SHP77 (cell line): ENCODE data around the gene PITX3.
"Not testable (repeated sequence)": the region's sequence is repeated elsewhere in the genome, so short reads cannot be mapped to it uniquely, and the experiment has no call there.

ENCODE experiments used
- DNase-seq, 2 experiments: peaks; one replicate each; lab custom pipeline; 2025; lab: John Stamatoyannopoulos, UW

The PITX3 gene

DNA sequence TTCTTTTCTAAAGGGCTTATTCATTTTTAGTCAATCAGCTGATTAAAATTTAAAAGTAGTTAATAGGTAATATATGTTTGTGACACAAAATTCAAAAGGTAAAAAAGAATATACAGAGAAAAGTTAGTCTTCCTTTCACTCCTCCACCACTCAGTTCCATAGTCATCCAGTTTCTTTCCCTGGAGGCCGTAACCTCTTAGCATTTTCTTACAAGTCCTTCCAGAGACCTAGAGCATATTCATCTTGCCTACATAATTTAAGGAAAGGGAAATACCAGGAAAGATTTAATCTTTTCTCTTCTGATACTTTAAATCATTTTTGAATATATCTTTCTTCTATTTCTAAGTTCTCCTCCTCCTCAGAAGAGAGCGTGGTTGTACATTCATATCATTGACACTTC lies 14.1 kb upstream of the PITX3 start:
- no peak for DNase-seq

DNA sequence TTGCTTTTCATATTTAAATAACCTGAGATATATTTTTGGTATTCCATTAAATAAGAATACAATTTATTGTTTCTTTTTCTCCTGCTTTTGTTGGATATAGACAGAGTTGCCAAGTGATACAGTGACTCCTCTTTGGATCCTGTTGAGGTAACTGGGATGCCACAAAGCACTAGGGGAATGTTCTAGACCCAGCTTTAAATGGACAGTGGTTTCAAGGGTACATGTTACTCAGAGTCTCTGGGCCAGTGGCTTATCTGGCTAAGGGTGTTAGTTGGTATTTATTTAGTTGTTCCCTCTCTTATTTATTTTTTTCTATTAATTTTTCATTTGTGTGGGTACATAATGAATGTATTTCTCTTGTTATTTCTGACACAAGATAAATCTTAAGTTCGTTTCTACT lies 13.1 kb upstream of the PITX3 start:
- no peak for DNase-seq

DNA sequence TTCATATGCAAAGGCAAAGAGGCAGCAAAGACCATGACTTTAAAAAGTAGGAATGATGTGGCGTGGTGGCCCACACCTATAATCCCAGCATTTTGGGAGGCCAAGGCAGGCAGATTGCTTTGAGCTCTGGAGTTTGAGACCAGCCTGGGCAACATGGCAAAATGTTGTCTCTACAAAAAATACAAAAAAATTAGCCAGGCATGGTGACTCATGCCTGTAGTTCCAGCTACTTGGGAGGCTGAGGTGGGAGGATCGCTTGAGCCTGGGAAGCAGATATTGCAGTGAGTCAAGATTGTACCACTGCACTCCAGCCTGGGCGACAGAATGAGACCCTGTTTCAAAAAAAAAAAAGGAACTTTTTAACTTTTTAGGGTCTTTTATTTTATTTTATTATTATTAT lies 11.2 kb upstream of the PITX3 start:
- not testable (repeated sequence) for DNase-seq

DNA sequence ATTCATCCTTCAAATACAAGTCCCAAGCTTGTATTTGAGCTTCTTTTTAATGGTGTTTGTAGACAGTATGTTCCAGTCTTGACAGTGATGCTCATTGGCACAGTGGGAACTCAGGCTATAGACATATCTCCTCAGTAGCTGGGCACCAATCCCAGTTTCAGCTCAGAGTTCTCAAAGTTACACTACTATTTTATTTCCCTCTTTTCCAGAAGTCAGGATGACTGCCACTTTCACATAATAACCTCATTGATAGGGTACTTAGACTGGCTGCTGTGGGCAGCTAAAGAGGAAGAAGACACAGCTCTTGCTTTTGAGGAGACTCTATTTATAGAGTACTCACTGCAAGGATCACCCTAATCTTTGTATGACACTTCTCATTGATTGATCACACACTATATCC lies 6.4 kb upstream of the PITX3 start:
- no peak for DNase-seq

DNA sequence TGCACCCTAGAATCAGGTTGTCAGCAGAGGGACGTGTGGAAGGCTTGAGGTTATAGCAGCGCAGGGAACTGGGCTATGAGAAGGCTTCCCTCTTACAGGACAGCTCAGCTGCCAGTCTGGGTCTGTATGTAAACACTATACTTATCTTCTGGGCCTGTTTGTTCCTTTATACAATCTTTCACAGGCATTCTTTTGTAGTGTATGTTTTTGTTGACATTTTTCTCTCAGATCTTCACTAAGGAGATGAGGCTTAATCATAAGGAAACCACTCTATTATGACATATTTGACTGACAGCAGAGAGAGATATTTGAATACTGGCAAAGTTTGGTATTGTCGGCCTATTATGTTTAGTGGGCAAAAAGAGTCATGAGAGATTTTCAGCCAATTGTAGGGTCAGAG lies 4.9 kb upstream of the PITX3 start:
- DNase-seq, result no peak

DNA sequence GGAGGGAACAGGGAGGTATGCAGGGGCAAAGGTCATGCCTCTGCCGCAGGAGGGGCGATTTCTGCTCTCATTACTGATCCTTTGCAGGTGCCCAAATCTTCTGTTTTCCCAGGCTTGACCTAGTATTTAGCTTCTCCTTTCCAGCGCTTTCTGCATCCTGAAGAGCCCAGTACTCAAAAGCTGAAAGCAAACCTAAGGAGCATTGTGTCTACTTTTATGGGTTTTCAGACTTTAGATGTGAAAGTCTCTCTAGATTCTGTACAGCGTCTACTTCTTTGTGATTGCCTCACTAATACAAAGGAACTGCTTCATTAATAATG lies 4.6 kb upstream of the PITX3 start:
- no peak for DNase-seq

DNA sequence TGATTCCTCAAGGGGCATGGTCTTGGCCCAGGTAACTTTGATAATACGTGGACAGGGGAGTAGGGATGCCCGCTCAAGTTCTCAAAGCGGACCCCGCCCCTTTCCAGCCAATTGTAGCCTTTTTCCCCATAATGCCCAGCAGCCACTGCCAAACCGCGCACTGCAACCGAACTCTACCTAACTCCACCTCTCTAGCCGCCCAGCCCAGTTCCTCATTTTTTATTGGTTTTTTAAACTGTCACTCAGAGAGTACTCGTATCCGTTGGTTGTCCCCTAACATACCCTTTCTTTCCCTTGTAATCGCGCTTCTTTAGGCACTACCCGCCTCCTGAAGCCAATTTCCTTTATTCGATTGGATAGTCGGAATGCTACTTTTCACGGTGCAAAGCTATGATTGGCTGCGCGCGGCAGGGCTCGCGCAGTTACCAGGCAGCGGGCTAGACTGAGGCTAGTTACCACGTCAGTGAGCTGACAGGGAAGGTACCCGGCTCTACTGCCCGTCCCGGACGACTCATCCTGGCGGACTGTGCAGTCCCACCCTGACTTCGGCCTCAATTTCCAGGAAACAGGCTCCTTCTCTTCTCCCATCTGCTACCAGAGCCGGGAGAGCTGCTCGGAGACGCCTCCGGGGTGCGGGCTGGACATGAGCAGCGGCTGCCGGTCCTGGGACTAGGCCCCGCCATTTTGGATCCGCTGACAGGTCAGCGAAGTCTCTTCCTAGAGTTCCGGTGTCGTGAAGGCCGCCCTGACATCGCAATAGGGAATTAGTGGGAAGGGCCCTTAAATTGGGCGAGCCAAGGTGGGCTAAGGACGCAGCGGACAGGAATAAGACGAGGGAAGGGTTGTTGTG lies 4.0 kb upstream of the PITX3 start, which contains the start of gene GBF1:
Gene GBF1 (plus strand): TSS at position 451 of the 850 bp plus-strand sequence. CDS start 13,407 bp downstream, outside the sequence.
- peak; percentile 99 for DNase-seq

DNA sequence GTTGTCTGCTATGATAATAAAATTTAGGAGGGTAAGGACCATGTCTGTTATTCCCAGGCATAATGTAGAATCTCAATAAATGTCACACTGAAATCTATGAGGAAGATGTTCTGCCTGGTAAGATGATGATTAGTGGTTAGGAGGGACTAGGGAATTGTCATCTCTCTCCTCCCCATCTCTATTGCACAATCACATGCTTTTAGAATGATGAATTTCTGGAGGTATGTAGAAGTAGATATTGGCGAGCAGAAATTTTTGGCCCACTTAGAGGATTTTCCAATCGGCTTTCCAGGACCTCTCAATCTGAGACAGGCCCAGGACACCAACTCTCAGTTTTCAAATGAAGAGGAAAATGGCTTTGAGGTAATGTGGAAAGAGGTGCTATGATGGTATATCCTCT lies 2.0 kb upstream of the PITX3 start:
- DNase-seq, result no peak

DNA sequence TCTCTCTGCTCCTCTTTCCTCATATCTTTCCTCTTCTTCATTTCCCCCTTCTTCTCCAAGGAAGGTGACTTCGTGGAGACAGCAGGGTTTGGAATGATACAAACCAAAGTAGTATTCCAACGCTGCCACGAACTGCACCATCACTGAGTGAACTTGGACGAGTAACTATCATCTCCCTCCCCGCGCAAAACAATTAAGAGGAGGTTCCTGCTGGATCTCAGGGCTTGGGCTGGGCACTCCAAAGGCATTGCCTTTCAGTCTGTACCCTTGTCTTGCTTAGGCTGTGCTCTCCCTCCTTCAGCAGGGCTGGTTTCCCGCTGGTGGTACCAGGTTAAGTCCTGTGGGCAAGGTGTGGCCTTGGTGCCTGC lies 790 bp upstream of the PITX3 start:
- no peak for DNase-seq

DNA sequence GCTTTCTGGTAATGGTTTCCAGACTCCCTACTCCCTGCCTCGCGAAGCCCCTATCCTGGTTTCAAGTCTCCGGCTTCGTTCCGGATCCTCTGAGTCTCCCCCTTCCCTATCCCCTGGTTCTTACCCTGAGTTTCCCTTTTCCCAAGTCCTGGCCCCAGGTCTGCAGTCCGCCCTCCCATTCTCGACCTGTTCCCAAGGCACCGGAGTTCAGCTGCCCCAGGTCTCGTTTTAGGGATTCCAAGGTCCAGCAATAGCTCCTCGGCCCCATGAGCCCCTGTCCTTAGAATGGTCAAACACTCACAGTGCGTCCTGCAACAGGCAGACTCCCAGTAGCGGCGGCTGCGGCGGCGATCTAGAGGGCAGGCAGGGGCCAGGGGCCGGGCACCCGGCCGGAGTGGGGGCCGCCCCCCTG lies 274 bp downstream of the PITX3 start:
- DNase-seq, result no peak

DNA sequence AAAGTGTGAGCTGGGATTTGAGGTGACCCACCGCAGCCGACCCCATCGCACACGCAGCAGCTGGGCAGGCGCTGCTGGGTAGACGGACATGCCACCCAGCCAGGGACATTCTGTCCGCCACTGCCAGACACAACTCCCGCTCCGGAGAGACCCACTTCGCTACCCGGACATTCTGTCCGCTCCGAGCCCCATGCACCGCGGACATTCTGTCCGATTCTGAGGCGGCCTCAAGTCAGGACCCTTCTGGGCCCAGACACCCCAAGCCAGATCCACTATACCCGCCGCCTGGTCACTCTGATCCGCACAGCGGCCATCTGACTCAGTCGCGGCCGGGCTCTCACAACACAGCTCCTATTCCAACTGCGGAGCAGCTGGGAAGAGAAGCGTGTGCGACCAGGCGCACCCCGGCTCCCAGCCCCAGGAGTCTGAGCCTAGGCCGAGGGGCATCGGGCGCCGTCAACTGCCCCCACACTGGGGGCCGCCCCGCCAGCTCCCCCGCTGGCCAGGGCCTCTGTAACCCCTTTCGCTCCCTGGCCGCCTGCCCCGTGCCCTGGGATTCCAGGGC lies 763 bp downstream of the PITX3 start:
- DNase-seq, result no peak

DNA sequence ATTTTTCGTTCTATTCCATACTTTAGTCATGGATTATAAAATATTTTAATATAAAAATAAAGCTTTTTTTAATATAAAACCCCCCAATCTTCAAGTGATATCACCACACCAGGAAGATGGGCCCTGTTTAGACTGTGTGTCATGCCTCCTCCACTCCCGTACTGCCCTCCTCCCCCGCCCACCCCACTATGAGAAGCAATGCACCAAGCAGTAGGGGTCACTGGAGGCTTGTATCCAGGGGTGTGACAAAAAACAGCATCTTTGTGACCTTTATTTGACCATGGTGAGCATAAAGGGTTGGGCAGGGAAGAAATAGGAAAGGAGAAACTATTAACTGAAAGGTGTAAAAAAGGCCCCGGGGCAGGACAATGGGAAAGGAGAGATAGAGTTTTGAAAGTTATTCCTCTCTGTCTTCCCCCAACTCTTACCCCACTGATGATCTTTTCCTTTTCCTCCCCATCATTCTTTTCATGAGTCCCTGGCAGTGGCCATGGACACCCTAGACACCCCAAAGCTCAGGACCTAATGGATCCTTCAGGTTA lies 3.5 kb downstream of the PITX3 start:
- no peak for DNase-seq

DNA sequence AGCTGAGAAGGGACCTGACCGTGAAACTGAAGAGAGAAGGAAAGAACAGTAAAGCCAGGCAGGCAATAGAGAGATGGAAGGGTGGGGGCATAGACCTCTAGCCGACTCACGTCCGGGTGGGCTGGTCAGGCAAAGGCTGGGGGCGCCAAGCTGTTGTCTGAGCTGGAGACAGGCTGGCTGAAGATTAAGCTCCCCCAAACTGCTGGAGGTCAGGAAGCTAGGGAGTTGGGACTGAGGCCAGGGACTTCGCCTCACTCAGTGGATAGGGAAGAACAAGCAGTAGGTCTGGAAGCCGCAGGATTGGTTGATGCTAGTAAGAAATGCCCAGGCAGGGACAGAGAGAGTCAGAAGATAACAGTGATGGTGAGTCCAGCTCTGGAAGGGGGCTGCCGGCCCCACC lies 5.3 kb downstream of the PITX3 start:
- DNase-seq, result no peak

DNA sequence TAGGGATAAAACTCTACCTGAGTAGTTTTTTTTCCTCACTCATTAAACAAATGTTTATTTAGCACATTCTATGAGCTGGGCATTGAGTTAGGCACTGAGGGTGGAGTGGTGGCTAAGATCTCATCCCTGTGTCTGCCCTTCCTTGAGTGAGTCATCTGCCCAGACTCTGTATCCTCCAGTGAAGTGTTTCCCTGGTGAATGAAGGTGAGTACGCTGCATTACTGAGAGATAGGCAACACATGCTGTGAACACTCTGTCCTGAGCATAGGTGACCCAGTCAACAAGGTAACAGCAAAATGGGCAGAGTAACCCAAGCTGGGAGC lies 5.8 kb downstream of the PITX3 start:
- no peak for DNase-seq

DNA sequence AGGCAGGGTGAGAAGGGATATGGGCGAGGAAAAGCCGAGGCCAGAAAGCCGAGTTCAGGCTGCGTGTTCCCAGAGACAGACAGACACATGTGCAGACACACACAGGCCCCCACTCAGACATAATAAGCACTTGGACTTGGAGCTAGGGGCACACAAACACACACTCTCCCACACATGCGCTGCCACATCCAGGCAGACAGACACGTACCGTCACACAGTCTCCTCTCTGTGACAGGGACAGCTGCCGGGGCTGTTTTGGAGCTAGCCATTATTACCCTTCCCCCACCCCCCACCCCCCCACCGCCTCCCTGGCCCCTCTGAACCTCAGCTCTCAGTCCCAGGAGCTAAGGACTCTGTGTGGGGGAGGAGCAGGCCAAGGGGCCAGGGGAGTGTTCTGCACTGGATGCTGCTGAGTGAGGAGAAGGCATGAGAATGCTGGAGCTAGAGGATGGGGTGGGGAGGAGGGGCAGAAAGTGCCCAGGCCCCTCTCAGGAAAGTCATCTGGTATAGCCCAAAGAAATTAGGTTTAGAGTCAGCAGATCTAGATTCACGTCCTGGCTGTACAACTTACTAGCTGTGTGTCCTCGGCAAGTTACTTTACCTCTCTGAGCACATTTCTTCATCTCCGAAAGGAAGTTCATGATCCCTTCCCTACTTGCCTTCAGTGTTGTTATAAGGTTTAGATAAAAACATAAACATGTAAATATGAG lies 6.3 kb downstream of the PITX3 start:
- no peak for DNase-seq

DNA sequence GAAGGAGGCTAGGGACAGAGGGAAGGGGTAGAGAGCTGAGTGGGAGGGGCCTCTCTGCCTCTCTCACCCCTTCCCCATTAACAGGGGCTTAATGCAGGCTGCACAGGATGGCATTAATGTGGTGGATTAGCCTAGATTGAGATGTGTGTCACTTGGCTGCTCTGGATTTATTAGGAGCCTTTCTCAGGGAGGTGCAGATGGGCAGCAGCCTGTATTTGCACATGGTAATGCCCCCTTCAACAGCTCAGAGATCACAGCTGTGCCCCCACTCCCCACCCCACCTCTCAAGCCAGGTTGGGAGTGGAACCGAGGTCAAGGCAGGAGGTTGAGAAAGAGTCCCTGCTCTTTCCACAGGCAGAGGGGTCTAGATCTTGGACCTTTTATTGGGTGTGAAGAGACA lies 7.3 kb downstream of the PITX3 start:
- no peak for DNase-seq

DNA sequence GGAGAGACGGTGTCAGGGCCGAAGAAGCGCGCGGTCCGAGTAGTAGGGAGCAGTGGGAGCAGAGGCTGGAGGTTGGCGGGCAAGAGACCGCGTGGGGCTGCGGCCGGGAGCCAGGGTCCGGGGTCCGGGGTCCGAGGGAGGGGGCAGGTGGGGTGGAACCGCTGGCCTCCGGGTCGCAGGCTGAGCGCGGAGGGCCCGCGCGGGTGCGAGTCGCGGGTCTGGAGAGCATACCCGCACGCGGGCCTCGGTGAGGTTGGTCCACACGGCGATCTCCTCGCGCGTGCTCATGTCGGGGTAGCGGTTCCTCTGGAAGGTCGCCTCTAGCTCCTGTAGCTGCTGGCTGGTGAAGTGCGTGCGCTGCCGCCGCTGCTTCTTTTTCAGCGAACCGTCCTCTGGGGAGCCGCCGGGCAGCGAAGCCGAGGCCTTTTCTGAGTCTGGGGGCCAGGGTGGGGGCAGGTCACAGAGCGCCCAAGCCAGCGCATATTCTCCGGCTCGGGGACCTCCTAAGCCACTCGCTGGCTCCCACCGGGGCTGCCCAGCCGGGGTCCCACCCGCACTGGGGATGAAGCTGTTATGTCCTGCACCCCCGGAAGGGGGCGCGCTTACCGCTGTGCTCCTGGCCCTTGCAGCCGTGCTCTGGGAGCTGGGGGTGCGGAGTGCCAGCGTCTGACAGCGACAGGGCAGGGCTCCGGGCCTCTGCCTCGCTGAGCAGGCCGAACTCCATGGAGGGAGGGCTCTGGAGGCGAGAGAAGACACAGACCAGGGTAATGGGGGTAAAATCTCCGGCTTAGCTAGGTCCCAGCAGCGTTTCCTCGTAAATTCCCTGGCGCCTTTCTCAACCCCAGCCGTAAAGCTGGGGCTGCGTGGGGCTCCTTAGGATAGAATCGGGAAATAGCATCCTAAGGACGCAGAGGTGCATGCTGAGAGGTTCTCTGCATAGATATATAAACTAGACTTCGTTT lies 9.7 kb downstream of the PITX3 start:
- DNase-seq, result peak; percentile 39 to 49

DNA sequence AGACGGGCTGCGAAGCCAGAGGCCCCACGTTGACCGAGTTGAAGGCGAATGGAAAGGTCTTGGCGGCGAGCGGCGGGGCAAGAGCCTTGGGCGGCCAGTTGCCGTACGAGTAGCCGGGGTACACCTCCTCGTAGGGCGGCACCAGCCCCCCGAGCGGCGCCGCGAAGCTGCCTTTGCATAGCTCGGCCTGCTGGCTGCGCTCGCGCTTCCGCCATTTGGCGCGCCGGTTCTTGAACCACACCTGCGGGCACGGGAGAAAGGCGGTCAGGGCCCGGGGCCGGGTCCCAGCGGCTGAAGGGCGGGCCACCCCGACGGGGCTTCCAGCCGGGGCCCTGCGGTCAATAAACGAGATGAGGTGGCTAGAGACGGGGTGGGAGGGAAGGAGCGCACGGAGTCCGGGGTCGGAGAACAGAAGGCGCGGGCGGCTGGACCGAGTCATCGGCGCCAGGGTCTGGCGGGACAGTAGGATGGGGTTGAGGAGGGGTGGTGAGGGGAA lies 10.4 kb downstream of the PITX3 start:
- DNase-seq, result peak; percentile 34 to 65

DNA sequence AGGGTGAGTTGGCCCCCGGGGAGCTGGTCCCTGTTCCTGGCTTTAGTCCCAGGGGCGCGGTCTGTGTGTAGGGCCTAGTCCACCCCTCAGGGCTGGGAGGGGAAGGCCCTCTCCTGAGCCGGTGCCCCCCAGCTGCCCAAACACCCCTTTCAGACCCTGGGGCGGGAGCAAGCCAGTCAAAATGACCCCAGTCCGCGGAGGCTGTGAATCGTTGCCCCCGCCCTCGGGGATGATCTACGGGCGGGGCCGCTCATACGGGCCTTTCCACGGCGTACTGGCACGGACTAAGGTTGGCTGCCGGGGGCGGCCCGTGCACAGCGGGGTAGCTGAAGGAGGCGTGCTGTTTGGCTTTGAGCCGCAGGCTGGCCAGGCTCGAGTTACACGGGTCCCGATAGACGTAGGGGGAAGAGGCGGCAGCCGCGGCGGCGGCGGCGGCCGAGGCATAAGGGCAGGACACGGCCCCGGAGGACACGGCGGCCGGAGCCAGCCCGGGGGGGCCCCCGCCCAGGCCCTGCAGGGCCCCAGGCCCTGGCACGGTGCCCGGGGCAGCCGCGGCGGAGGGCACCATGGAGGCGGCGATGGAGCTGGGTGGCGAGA lies 10.9 kb downstream of the PITX3 start:
- DNase-seq, result peak; percentile 42 to 69

DNA sequence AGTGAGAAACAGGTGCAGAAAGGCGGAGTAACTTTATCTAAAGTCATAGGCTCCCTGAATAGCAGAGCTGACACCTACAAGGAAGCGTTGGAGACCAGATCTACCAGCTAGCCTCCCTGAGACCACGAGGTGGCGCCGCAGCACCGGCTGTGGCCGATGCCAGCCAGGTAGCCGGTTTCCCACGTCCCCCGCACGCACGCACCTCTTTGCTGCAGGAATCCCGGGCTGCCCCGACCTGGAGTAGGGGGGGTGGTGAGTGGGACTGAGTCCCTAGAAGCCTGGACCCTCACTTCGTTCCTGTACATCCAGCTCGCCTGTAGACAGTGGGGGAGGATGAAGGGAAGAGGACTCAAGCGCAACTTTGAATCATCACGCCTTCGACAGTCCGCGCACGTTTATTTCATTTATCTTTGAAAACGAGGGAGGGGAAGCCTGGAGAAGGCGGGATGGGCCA lies 11.5 kb downstream of the PITX3 start:
- peak; percentile 72 to 74 for DNase-seq

DNA sequence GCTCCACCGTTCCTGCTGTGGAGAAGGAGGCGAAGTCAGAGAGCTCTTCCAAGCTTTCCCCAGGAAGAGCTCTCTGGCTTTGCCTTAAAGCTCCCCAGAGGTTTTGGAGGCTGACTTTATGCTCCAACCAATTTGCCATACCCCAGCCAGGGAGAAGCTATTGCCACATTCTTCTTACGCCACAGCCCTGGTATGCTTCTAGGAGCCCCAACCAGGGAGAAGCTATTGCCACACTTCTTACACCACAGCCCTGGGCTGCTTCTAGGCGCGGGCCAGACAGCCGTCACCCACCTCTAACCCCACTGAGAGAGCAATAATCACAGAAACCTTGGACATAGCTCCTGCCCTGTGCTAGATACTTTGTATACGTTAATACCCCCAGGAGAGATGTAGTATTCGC lies 14.3 kb downstream of the PITX3 start:
- DNase-seq, result no peak
